GM18868 (cell line): Measurements from ENCODE around the gene MPPED2.

Source experiments
- ATAC-seq: cut with Tn5 transposase; IDR thresholded peaks from one replicate; pipeline ENCODE4 v1.9.1; 2021; ENCODE audit warnings: mild to moderate bottlenecking, moderate library complexity; ENCODE audit not compliant: unreplicated experiment

MPPED2 gene

GRCh38 chr11:30535818-30536217 is 50.3 kb downstream of the MPPED2 start:
- ATAC-seq: no peak

GRCh38 chr11:30533445-30533947 is 52.7 kb downstream of the MPPED2 start:
- no peak for ATAC-seq

- no peak for ATAC-seq
These were observed 58.6 kb downstream of the MPPED2 start for GRCh38 chr11:30527566-30527965.

- ATAC-seq: no peak
These were observed 59.6 kb downstream of the MPPED2 start for GRCh38 chr11:30526558-30526957.

GRCh38 chr11:30522536-30523243 is 63.5 kb downstream of the MPPED2 start:
- ATAC-seq: no peak

- no peak for ATAC-seq
These were observed 64.7 kb downstream of the MPPED2 start for GRCh38 chr11:30521297-30522071.

- ATAC-seq: no peak
These were observed 73.1 kb downstream of the MPPED2 start for GRCh38 chr11:30513087-30513486.

GRCh38 chr11:30511408-30511807 is 74.7 kb downstream of the MPPED2 start:
- no peak for ATAC-seq

GRCh38 chr11:30510750-30511149 is 75.4 kb downstream of the MPPED2 start:
- no peak for ATAC-seq

GRCh38 chr11:30509364-30509763 is 76.8 kb downstream of the MPPED2 start:
- ATAC-seq: no peak

- ATAC-seq: no peak
These were observed 77.6 kb downstream of the MPPED2 start for GRCh38 chr11:30508594-30508993.

- ATAC-seq: no peak
These were observed 80.5 kb downstream of the MPPED2 start for GRCh38 chr11:30505603-30506002.

- ATAC-seq: no peak
These were observed 81.7 kb downstream of the MPPED2 start for GRCh38 chr11:30504468-30504867.

- no peak for ATAC-seq
These were observed 83.0 kb downstream of the MPPED2 start for GRCh38 chr11:30503156-30503555.

- no peak for ATAC-seq
These were observed 83.8 kb downstream of the MPPED2 start for GRCh38 chr11:30502305-30502704.

- ATAC-seq: no peak
These were observed 84.4 kb downstream of the MPPED2 start for GRCh38 chr11:30501744-30502143.

- no peak for ATAC-seq
These were observed 86.2 kb downstream of the MPPED2 start for GRCh38 chr11:30499940-30500339.

GRCh38 chr11:30497600-30497999 is 88.6 kb downstream of the MPPED2 start:
- no peak for ATAC-seq

GRCh38 chr11:30496935-30497334 is 89.2 kb downstream of the MPPED2 start:
- ATAC-seq: no peak

GRCh38 chr11:30495437-30495836 is 90.7 kb downstream of the MPPED2 start:
- no peak for ATAC-seq

- no peak for ATAC-seq
These were observed 96.6 kb downstream of the MPPED2 start for GRCh38 chr11:30489511-30489910.

- no peak for ATAC-seq
These were observed 97.1 kb downstream of the MPPED2 start for GRCh38 chr11:30489076-30489475.
